HUES48 (cell line): Measurements from ENCODE around the gene HCFC1.

Source experiments
- H3K27ac ChIP-seq: one replicate; pipeline ENCODE4 v1.7.0; 2013; ENCODE audit warnings: low read depth, low read length, inconsistent platforms
- H3K27me3 ChIP-seq: 2 replicates; pipeline ENCODE4 v1.6.1; 2013; ENCODE audit warnings: mild to moderate bottlenecking, low read length; ENCODE audit not compliant: control insufficient read depth, insufficient read depth
- H3K36me3 ChIP-seq: 2 replicates; pipeline ENCODE4 v1.6.1; 2013; ENCODE audit warnings: low read length; ENCODE audit not compliant: control insufficient read depth, insufficient read depth
- H3K4me1 ChIP-seq: 2 replicates; pipeline ENCODE4 v1.6.1; 2013; ENCODE audit warnings: mild to moderate bottlenecking, low read length; ENCODE audit not compliant: control insufficient read depth, insufficient read depth
- H3K4me3 ChIP-seq: 2 replicates; pipeline ENCODE4 v1.5.1; 2013; ENCODE audit warnings: mild to moderate bottlenecking, low read depth, low read length
- H3K9ac ChIP-seq: 2 replicates; pipeline ENCODE4 v1.6.1; 2013; ENCODE audit warnings: mild to moderate bottlenecking, low read depth, low read length, moderate library complexity
- H3K9me3 ChIP-seq: 2 replicates; pipeline ENCODE4 v1.6.1; 2013; ENCODE audit warnings: low read length; ENCODE audit not compliant: control insufficient read depth, insufficient read depth

The HCFC1 gene

DNA sequence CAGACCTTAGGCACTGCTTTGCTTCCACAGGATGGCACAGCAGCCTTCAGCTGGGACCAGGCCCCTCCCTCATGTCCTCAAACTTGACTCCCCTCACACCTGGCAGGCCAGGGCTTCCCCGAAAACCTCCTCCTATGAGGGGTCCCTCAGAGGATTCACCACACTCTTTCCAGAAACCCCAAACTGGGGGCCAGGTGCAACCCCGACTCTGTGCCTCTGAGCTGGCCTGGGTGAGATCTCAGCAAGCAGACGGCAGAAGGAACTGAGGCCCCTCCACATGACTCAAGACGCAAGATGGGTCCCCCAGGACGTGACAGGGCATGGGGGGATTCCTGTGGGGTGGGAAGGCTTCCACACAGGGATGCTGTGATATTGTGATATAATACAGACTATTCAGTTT is 6.2 kb downstream of the HCFC1 start:
- peaks cover 47% of the 10 kb centered on the region for H3K36me3 ChIP-seq
- peaks cover 27% of the 10 kb centered on the region for H3K4me1 ChIP-seq
- H3K9me3 ChIP-seq = no peaks in the 10 kb centered on the region
- no peaks in the 10 kb centered on the region for H3K27me3 ChIP-seq
- no peak overlapping the region for H3K4me3 ChIP-seq
- H3K9ac ChIP-seq = no peak overlapping the region
- H3K27ac ChIP-seq = no peak overlapping the region

DNA sequence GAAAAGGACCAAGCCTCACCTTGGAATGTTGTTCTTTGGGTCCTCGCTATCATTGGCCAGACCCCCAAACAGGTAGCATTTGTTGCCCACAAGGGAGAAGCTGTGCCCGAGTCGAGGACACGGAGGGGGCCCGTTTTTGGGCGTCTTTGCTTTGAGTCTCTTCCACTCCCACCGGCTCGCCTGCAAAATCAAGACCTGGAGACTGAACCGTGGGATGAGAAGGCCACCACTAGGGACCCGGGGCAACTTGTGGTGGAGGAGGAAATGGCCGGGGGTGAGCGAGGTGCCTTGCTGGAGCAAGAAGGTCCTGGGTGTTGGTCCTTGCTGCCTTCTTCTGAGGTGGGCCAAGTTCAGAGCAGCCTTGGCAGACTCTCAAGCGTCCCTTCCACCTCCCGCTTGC is 7.5 kb downstream of the HCFC1 start:
- no peak overlapping the region for H3K9ac ChIP-seq
- peaks cover 60% of the 10 kb centered on the region for H3K36me3 ChIP-seq
- H3K4me1 ChIP-seq = peaks cover 27% of the 10 kb centered on the region
- H3K27ac ChIP-seq = no peak overlapping the region
- no peaks in the 10 kb centered on the region for H3K9me3 ChIP-seq
- no peaks in the 10 kb centered on the region for H3K27me3 ChIP-seq
- no peak overlapping the region for H3K4me3 ChIP-seq

DNA sequence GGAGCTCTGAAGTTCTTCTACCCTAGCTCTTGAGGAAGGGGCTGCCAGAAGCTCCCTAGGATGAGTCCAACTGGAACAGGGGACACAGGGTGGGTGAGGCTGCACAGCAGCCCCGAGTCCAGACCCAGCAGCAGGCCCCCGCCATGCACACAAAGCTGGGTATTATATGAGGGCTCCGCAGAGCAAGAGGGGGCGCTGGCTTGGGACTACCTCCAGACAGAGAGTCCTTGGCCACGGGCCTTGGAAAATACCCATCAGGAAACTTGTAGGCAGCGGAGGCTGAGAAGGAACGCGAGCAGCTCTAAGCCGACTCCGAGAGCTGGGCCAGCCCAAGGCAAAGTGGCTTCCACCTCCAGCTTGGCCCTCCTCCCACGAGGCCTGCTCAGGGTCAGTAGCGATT is 8.1 kb downstream of the HCFC1 start:
- Histone ChIP-seq H3K4me3 (no peak overlapping the region), H3K27ac (no peak overlapping the region), H3K9ac (no peak overlapping the region), H3K4me1 (peaks cover 21% of the 10 kb centered on the region), H3K36me3 (peaks cover 66% of the 10 kb centered on the region), H3K27me3 (no peaks in the 10 kb centered on the region), H3K9me3 (no peaks in the 10 kb centered on the region)

DNA sequence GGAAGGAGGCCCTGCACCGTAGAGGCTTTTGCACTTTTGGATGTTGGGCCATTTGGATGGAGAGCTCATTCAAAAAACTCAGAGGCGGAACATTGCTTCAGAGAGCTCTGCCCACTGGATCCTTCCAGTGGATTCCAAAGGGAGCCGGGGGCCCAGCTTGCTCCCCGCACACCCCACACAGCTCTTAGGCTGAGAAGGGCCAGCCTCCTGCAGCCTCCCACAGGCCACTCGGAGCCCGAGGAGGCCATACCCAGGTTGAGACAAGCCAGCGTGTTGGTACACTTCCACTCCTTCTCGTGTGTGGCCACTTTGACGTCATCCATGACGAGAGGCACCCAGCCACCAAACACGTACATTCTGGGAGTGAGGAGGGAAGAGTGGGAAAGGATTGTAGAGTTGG is 10.3 kb downstream of the HCFC1 start:
- Histone ChIP-seq H3K4me1 (no peaks in the 10 kb centered on the region), H3K27ac (no peak overlapping the region), H3K9me3 (no peaks in the 10 kb centered on the region), H3K4me3 (no peak overlapping the region), H3K27me3 (no peaks in the 10 kb centered on the region), H3K36me3 (peaks cover 88% of the 10 kb centered on the region), H3K9ac (no peak overlapping the region)

DNA sequence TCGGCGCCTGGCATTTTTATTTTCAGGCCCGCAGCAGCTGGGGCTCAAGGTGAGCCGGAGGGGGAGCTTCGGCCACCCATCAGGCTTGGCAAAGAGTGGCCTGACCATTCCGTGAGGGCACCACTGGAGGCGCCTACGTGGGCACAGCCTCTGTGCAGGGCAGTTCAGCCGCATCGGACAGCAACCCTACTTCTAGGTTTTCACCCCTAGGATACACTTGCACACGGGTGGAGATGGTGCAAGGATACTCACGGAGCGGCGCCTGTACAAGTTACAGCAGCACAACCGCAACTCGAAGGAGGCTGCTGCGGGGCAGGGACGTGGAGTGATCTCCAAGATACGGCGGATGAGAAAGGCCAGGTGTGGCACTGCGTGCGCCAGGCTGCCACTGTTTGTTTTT is 10.8 kb downstream of the HCFC1 start:
- Histone ChIP-seq H3K4me1 (no peaks in the 10 kb centered on the region), H3K36me3 (peaks cover 93% of the 10 kb centered on the region), H3K9me3 (no peaks in the 10 kb centered on the region), H3K27me3 (no peaks in the 10 kb centered on the region), H3K27ac (no peak overlapping the region), H3K4me3 (no peak overlapping the region), H3K9ac (no peak overlapping the region)

DNA sequence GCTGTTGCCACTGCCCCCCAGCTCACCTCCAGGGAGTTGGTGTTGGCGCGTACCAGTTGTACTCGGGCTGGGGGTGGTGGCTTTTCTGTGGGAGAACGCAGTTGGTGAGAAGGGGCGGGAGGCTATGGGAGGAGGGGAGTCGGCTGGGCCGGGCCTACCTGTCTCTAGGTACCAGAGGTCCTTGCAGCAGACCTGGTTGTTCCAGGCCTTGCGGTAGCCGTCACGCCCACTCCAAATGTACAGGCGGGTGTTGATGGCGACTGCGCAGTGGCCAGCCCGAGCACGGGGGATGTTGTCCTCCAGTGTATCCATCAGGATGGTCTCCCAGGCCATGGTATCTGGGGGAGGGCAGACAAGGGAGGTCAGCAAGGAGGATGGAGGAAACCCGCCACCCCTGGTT is 11.5 kb downstream of the HCFC1 start:
- Histone ChIP-seq H3K9ac (no peak overlapping the region), H3K9me3 (no peaks in the 10 kb centered on the region), H3K4me1 (no peaks in the 10 kb centered on the region), H3K4me3 (no peak overlapping the region), H3K27ac (no peak overlapping the region), H3K27me3 (no peaks in the 10 kb centered on the region), H3K36me3 (peaks cover 100% of the 10 kb centered on the region)

DNA sequence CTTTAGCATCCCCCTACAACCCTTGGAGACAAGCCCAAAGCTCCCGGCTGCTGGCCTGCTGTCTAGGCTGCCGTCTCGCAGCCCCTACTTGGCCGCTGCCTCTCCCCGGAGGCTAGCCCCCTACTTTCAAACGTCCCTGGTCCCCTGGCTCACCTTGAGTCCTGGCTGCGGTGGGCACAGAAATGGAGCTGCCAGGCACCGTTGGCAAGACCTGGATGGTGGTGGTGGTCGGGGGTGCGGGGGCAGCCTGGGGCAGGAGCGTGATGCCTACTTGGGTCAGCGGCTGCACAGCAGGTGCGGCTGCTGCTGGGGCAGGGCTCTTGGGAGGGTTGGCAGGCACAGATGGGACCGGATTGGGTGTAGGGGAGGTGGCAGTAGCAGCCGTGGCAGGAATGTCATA is 12.0 kb downstream of the HCFC1 start:
- no peaks in the 10 kb centered on the region for H3K27me3 ChIP-seq
- H3K9me3 ChIP-seq = no peaks in the 10 kb centered on the region
- no peak overlapping the region for H3K4me3 ChIP-seq
- no peak overlapping the region for H3K27ac ChIP-seq
- H3K36me3 ChIP-seq = peaks cover 100% of the 10 kb centered on the region
- H3K9ac ChIP-seq = no peak overlapping the region
- H3K4me1 ChIP-seq = no peaks in the 10 kb centered on the region

DNA sequence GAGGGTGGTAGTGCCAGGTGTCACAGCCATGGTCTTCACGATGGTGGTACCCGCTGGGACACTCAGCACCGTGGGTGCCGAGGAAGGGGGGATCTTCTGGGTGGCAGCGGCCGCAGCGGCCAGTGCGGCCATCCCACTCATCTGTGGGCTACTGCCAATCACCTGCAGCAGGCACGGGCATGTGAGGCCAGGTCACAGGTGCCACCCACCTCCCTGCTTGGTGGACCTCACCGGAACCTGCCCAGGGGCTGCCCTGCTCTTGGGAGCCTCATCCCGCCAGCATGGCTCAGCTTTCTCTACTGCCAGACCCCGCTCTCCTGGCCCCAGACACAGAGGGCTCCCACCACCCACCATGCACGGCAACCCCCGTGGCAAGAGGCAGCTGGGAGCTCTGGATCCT is 13.0 kb downstream of the HCFC1 start:
- no peak overlapping the region for H3K9ac ChIP-seq
- no peaks in the 10 kb centered on the region for H3K27me3 ChIP-seq
- H3K4me3 ChIP-seq = no peak overlapping the region
- peaks cover 100% of the 10 kb centered on the region for H3K36me3 ChIP-seq
- no peaks in the 10 kb centered on the region for H3K4me1 ChIP-seq
- no peaks in the 10 kb centered on the region for H3K9me3 ChIP-seq
- no peak overlapping the region for H3K27ac ChIP-seq

DNA sequence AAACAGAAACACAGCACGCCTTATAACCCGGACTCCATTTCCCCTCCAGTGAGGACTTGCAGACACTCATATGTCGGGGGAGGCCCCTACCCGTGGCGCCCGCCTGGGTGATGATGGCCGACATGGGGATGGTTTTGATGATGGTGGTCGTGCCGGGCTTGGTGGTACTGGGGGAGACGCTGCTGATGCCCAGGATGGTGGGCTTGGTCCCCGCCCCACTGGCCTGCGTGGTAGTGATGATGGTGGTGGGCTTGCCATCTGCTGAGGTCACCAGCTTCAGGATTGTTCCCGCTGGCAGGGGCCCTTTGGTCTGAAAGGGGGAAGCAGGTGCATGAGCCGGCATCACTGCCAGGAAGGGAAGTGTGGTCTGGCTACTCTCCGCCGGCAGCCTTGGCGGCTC is 14.4 kb downstream of the HCFC1 start:
- no peaks in the 10 kb centered on the region for H3K27me3 ChIP-seq
- H3K9me3 ChIP-seq = no peaks in the 10 kb centered on the region; the same call in 1 of the 2 replicates
- H3K27ac ChIP-seq = no peak overlapping the region
- peaks cover 99% of the 10 kb centered on the region for H3K36me3 ChIP-seq
- H3K9ac ChIP-seq = no peak overlapping the region
- no peak overlapping the region for H3K4me3 ChIP-seq
- no peaks in the 10 kb centered on the region for H3K4me1 ChIP-seq

DNA sequence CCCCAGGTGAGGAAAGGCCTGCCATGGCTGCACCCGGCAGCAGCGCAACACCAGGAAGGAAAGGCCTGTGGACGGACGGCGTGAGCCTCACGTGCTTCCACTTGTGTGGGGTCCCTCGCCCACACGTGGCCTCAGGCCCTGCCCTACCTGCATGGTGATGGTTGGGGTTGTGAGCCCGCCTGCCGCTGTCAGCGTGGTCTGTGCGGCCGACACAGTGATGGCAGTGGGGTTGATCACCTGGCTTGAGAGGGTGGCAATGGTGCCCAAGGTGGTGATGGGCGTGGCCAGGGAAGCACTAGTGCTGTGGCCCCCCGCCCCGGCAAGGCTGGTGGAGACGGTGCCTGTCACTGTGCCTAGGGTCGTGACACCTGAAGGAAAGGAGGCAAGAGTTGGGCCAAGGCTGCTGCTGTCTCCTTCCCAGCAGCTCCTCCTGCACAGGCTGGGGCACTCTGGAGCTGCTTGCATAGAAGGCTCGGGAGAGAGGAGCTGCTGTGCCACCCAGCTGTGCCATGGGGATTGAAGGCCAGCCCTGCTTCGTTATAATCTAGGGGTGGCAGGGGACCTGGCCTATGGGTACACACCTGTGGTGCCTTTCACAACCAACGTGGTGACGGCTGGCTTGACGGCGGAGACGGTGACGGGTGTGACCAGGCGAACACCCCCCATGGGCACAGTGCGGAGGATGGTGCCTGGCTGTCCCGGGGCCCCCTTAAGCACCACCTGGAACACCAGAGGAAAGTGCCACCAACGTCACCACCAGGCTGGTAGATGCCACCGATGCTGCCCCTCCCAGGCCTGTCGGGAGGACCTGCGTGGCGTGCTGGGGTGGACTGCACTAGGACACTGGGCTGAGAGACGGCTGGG is 15.3 kb downstream of the HCFC1 start:
- Histone ChIP-seq H3K4me1 (no peaks in the 10 kb centered on the region), H3K27ac (no peak overlapping the region), H3K9ac (no peak overlapping the region), H3K4me3 (no peak overlapping the region), H3K9me3 (no peaks in the 10 kb centered on the region; the same call in 1 of the 2 replicates), H3K36me3 (peaks cover 99% of the 10 kb centered on the region), H3K27me3 (no peaks in the 10 kb centered on the region)

DNA sequence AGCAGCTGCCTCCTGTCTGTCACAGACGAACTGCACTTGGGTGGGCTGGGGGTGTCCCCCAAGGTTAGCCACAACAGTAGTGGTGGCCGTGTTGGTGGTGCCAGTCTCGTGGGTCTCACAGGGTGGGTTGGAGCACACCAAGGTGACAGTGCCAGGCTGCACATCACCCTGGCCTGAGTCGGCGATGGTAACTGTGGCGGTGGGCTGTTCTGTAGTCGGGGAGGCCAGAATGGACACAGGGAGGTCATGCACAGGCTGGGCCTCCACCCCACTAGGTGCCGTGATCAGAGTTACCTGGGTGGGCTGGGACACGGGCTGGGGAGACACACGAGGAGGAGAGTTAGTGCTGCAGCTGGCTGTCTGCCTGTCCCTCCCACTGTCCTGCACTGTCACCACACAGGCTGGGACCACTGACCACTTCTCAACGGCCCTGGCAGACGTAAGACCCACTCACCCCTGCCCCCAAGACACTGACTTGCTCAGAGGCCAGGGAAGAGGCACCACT is 16.3 kb downstream of the HCFC1 start:
- no peaks in the 10 kb centered on the region for H3K27me3 ChIP-seq
- no peak overlapping the region for H3K9ac ChIP-seq
- H3K27ac ChIP-seq = no peak overlapping the region
- no peaks in the 10 kb centered on the region for H3K4me1 ChIP-seq
- peaks cover 99% of the 10 kb centered on the region for H3K36me3 ChIP-seq
- H3K4me3 ChIP-seq = no peak overlapping the region
- H3K9me3 ChIP-seq = no peaks in the 10 kb centered on the region; the same call in 1 of the 2 replicates
